SK-N-DZ (cell line): ENCODE results near the gene SEZ6.

Experiments used
- DNase-seq: peaks from one replicate; pipeline ENCODE4 v3.0.0-alpha.2; 2015; ENCODE audit warnings: low spot score

The SEZ6 gene

GRCh38 chr17:28957277-28957991 is 48.4 kb downstream of the SEZ6 start:
- DNase-seq: no peak

DNA sequence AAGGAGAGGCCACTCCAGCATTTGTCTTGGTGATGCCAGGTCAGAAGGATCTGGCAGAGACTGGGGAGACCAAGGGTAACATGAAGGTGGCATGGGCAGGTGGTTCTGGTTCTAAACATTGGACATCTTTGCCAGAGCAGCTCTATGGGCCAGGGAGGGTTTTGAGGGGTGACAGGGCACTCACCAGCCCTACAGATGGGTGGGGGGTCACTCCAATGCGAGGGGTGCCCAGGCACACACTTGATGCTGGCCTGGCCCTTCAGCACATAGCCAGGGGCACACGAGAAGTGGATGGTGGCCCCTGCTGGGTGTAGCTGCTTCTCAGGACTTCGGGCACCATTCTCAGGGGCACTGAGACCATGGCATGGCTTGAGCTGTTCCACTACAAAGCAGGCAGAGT is 49.0 kb downstream of the SEZ6 start:
- DNase-seq: no peak

GRCh38 chr17:28956112-28956511 is 49.7 kb downstream of the SEZ6 start:
- DNase-seq: no peak

DNA sequence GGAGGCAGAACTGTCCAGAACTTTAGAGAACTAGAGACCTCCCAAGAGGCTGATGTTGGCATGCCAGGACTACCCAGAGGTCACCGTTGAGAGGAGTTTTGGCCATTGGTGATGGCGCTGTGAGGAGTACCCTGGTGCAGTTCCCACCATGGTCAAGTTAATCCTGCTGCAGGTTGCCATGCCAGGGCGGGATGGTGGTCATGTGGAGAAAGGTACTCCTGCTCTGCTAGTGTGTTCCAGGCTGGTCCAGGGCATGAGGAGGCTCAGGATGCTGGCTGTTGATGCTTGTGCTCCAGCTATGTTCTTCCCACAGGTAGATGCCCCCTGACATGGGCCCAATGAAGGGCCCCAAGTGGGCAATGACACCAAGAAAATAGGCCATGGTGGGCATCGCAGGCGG is 50.4 kb downstream of the SEZ6 start:
- DNase-seq: no peak

DNA sequence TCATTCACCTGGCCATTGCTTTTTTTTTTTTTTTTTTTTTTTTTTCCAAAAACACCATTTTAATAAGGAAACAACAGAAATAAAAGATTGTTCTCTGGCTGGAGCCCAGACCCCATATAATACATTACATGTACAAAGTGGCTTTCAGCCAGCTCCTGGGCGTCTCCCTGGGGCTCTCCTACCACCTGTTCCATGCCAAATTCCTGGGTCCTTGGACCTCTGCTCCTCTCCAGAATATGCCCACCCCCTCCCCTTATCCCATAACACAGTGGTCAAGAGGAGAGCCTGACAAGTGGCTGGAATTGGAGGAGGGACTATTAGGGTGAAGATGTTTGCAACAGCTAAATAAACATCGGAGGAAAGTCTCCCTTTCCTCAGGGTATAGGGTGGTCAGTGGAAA is 50.9 kb downstream of the SEZ6 start:
- DNase-seq: no peak

DNA sequence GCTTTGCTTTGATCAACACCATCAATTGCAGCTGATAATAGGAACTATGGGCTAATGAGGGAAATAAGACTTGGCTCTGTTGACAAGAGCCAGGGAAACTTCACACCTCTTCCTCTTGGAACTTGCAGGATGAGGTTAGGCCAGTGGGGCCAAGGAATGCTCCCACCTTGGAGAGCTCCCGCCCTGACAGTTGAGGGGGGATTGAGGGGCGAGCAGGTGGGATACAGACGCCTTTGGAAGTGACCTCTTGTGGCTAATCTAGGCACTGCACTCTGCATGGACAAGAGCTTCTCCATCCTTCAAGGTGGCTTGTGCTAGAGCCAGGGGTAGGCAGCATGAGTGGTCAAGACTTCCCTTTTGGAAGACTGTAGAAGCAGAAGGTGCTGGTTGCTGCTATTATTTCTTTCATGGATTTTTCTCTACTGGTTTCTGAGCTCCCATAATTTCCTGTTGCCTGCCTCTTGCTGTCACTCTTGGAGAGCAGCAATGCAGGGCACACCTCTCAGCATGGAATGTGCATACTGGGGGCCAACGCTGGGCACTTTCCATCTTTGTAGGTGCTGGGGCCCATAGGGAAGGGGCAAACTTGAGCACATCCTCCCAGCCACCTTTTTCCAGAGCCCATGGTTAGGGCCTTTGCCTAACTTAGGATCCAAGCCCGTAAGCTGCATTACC is 52.3 kb downstream of the SEZ6 start:
- peak; percentile 83 for DNase-seq

GRCh38 chr17:28951991-28952975 is 53.5 kb downstream of the SEZ6 start:
- DNase-seq: peak; percentile 100

- peak; percentile 100 for DNase-seq
Measured at GRCh38 chr17:28951428-28951990, 54.3 kb downstream of the SEZ6 start, which contains the start of gene PHF12. Gene PHF12, minus strand, starts transcription at chr17:28951518. Its CDS starts 558 bp downstream, at chr17:28950960.

DNA sequence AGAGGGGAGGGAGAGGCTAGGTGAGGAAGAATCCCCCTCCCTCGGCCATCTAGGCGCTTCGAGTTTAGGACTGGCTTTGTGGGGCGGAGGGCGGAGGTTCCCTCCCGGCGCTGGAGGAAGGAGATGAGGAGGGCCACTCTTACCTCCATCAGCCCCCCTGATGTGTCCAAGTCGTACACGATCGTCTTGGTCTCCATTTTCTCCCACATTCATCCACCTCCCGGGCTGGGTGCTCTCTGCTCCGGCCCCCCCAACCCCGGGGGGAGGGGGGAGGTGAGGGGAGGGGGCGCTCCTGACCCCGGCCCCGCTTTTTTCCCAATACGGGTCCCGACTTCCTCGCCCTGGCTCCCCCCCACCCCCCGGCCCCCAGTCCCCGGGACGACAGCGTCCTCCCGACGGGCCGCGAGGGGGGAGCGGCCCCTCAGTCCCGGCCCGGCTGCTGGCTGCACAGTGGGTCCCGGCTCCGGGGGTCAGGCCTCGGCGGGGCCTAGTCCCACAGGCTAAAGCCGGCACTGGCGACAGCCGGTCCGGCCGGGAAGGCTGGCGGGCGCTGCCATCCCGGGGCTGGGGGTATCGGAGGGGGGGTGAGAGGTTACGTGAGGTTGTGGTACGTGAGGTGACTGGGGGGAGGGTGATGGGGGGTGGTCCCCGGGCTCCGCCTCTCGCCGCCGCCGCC is 54.9 kb downstream of the SEZ6 start:
- DNase-seq: no peak

GRCh38 chr17:28950017-28950751 is 55.6 kb downstream of the SEZ6 start:
- DNase-seq: peak; percentile 64

DNA sequence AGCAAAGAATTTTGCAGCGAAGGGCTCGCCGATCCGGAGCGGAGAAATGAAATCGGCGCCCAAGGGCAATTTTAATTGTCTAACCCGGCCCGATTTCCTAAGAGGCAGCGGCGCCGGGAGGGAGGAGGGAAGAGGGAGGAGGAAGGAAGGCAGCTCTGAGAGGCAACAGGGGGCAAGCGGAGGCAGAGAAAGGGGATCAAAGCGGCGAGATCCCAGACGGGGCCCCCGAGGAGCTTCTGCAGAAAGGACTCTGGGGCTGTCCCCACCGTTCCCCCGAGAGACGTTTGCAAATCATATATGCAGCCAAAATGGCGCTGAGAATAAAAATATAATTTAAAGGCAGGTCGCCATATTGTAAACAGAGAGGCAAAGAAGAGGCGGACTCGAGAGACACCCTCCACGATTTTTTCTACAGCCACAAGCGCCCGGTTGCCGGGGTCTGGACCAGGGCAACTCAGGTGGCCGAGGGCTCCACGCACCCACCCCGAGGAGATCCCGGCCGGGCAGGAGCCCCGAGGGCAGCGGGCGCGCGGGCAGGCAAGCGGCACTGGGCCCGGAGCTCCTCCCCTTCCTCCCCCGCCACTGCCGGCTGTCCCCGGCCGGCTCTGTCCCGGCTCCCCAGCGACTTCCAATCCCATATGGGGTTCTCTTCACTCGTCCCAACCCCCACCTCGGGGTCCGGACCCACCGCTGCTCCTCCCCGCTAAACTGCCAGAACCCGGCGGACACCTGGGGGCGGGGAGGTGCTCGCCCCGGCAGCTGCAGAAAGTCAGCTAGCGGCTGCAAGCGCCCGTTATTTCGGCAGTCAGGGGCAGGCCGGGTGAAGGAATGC is 56.4 kb downstream of the SEZ6 start:
- DNase-seq: peak; percentile 54

GRCh38 chr17:28948873-28949184 is 57.0 kb downstream of the SEZ6 start:
- DNase-seq: no peak

GRCh38 chr17:28948342-28948741 is 57.5 kb downstream of the SEZ6 start:
- no peak for DNase-seq

- DNase-seq: no peak
Measured at GRCh38 chr17:28947639-28948038, 58.2 kb downstream of the SEZ6 start.

GRCh38 chr17:28946239-28946638 is 59.6 kb downstream of the SEZ6 start:
- no peak for DNase-seq

- no peak for DNase-seq
Measured at GRCh38 chr17:28944862-28945741, 60.7 kb downstream of the SEZ6 start.

DNA sequence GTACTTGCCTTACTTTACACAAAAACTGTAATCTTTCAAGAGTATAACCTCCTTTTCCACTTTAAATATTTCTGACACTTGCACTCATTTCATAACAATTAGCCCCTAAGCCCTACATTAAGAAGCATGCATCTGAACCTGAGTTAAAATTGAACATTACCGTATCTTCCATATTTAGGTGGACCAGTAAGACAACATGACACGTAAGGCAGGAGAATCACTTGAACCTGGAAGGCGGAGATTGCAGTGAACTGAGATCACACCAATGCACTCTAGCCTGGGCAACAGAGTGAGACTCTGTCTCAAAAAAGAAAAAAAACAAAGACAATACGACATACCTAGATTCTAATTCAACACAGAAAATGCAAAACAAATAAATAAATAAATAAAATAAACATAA is 61.5 kb downstream of the SEZ6 start:
- DNase-seq: no peak

GRCh38 chr17:28942925-28943324 is 62.9 kb downstream of the SEZ6 start:
- no peak for DNase-seq

- no peak for DNase-seq
Measured at GRCh38 chr17:28941251-28941650, 64.6 kb downstream of the SEZ6 start.
